Breast epithelium (tissue), 4 donors: ENCODE data around the gene F13A1. TPM values are rescaled to one million over a fixed set of nuclear protein-coding genes. Genes with fewer than 3 reads are reported as not detected.

Experiments used
- DNase-seq, 2 donors: peaks; one replicate each; pipeline ENCODE4 v3.0.0-alpha.2; 2019; ENCODE audit warnings: low spot score in 2 of 2
- H3K27ac ChIP-seq, 2 donors: fragments of 200-600 bp; sonication (generic) in 1 of 2; one replicate each; pipeline ENCODE4 v1.5.1; 2016 to 2019; ENCODE audit warnings: mild to moderate bottlenecking in 1 of 2
- H3K27me3 ChIP-seq, 2 donors: fragments of 200-600 bp; sonication (generic) in 1 of 2; one replicate each; pipeline versions ENCODE4 v1.5.1 to v1.6.0; 2017 to 2019; ENCODE audit warnings: control low read depth in 1 of 2, mild to moderate bottlenecking in 1 of 2
- H3K36me3 ChIP-seq: fragments of 200-600 bp; one replicate; pipeline ENCODE4 v1.5.1; 2019
- H3K4me1 ChIP-seq, 2 donors: fragments of 200-600 bp; sonication (generic); one replicate each; pipeline ENCODE4 v1.5.1; 2016 to 2019; ENCODE audit warnings: control low read depth in 1 of 2
- H3K4me3 ChIP-seq, 3 donors: fragments of 200-600 bp; sonication (generic); 1 replicate in 2 of 3; 2 replicates in 1 of 3; pipeline ENCODE4 v1.5.1; 2016 to 2019; ENCODE audit warnings: mild to moderate bottlenecking in 3 of 3, moderate library complexity in 2 of 3
- H3K9me3 ChIP-seq, 2 donors: fragments of 200-600 bp; sonication (generic) in 1 of 2; one replicate each; pipeline ENCODE4 v1.5.1; 2016 to 2019; ENCODE audit warnings: control low read depth in 1 of 2
- POLR2A ChIP-seq: fragments of 450-650 bp; IDR thresholded peaks from one replicate; pipeline ENCODE4 v1.6.1; 2016; ENCODE audit warnings: antibody characterized with exemption, mild to moderate bottlenecking, moderate library complexity
- POLR2AphosphoS5 ChIP-seq, 3 donors: sonication (generic); formaldehyde crosslinking; IDR thresholded peaks; one replicate each; pipeline ENCODE4 v1.6.1; 2017; ENCODE audit warnings: antibody characterized with exemption in 3 of 3
- intact Hi-C: fragments of 100-400 bp; cut with DNase I; formaldehyde crosslinking; loops from one replicate; pipeline ENCODE4 v1.15.1; 2023; ENCODE audit warnings: low total_unique reads
- total RNA-seq, 3 donors: library from RNA; depleted of rRNA; stranded (reverse); fragments of >200 nt; gene quantifications; one replicate each; pipeline ENCODE4 v1.1.0, GENCODE V29; 2016
- TF ChIP-seq, protein P1 (sequence below), 3 donors: fragments of 450-650 bp; IDR thresholded peaks; one replicate each; pipeline ENCODE4 v1.5.1; 2016 to 2017; ENCODE audit warnings: antibody characterized with exemption in 3 of 3, mild to moderate bottlenecking in 3 of 3, moderate library complexity in 3 of 3

F13A1 gene
- total RNA-seq, 3 donors from 2014 or later: 45.6 to 357 (median 53.3) TPM

DNA sequence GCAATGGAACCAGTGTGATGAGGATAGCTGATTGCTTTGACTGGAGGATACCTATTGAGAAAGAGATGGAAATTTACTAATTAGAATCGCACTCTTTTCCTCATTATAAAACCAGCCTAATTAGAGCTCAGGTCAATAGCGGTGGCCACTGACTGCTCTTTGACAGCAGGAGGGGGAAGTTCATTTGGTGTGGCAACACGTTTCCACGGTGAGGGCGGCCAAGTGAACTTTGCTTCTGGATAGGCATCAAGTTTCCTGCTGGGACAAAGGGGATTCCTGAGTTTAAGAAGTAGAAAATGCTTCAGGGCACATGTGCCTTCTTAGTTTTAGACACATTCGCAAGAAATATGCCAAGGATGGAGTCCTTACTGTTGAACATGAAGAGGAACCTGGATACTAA, 168.4 kb downstream of the F13A1 start:
- intact Hi-C loops: no loop called here
- H3K4me1 ChIP-seq: no peaks in the 10 kb centered on the region

DNA sequence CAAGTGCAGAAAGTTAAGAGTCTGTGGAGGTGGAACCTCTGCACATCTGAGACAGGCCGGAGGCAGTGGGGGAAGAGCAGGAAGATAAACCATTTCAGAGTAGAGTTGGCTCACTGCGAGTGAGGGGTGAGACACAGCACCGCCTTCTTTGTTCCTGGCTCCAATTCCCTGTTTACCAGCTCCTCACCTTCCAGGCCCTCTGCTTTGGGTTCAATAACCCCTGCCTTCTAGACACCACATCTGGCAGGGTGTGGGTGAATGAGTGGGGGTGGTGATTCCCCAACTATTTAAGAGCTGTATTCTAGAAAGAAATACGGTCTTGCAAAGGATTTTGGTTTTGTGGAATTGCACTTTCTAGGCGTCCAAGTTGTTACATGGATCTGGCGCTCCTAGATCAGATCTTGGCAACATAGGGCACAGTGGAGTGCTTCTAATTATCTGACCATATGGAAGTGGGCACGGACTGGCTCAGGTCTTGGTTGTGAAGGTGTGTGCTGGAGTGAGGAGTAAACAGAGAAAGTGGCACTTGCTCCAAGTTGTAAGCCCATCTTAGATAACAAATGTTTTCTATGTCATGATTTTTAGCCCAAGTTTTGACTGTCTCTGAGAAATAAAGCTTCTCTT, 172.2 kb downstream of the F13A1 start:
- intact Hi-C loops: no loop called here
- no peaks in the 10 kb centered on the region for H3K27me3 ChIP-seq
- no peak overlapping the region for H3K27ac ChIP-seq

More for the DNA sequence above, 168.4 kb downstream of the F13A1 start:
- no peaks in the 10 kb centered on the region for H3K27me3 ChIP-seq
- H3K36me3 ChIP-seq: no peaks in the 10 kb centered on the region
- TF ChIP-seq POLR2AphosphoS5 (IDR thresholded peaks at IDR 0.05) (no peak), POLR2A (no peak)
- TF ChIP-seq, protein P1, sequence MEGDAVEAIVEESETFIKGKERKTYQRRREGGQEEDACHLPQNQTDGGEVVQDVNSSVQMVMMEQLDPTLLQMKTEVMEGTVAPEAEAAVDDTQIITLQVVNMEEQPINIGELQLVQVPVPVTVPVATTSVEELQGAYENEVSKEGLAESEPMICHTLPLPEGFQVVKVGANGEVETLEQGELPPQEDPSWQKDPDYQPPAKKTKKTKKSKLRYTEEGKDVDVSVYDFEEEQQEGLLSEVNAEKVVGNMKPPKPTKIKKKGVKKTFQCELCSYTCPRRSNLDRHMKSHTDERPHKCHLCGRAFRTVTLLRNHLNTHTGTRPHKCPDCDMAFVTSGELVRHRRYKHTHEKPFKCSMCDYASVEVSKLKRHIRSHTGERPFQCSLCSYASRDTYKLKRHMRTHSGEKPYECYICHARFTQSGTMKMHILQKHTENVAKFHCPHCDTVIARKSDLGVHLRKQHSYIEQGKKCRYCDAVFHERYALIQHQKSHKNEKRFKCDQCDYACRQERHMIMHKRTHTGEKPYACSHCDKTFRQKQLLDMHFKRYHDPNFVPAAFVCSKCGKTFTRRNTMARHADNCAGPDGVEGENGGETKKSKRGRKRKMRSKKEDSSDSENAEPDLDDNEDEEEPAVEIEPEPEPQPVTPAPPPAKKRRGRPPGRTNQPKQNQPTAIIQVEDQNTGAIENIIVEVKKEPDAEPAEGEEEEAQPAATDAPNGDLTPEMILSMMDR (IDR thresholded peaks at IDR 0.05): no peak
- no peaks in the 10 kb centered on the region for H3K9me3 ChIP-seq
- H3K27ac ChIP-seq: no peak overlapping the region
- no peak overlapping the region for H3K4me3 ChIP-seq
- DNase-seq: no peak

DNA sequence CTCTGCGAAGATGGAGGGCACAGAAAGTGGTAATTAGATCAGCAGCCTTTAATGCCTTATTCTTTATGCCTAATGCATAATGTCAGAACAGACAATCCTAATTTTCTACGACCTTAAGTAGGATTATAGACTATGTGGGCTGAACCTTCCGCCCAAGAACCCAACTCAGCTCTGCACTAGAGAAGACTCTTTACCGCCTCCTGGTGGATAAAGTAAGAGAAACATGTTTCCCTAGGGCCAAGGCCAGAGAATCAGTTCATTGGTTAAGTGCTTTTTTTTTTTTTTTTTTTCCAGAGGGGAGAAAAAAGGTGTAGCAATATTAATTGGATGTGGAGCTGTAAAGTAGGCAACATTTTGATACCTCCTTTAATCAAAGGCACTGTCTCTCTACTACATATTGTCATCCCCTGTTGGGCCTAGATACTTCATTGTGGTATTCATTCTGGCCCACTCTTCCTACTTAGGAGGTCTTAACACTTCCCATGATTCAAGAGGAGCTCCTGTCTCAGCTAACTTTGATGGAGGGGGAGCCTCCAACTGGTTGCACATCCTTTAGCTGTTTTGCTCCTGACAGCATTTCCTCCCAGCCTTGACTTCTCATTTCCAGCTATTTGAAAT, 188.9 kb downstream of the F13A1 start:
- DNase-seq: no peak
- H3K27ac ChIP-seq: no peak overlapping the region
- TF ChIP-seq POLR2AphosphoS5 (IDR thresholded peaks at IDR 0.05) (no peak), POLR2A (no peak)
- TF ChIP-seq, protein P1 (IDR thresholded peaks at IDR 0.05): no peak
- no peaks in the 10 kb centered on the region for H3K27me3 ChIP-seq
- no peak overlapping the region for H3K4me3 ChIP-seq
- no peaks in the 10 kb centered on the region for H3K4me1 ChIP-seq
- H3K36me3 ChIP-seq: no peaks in the 10 kb centered on the region
- intact Hi-C loops: no loop called here
- H3K9me3 ChIP-seq: no peaks in the 10 kb centered on the region

More for the DNA sequence above, 172.2 kb downstream of the F13A1 start:
- Histone ChIP-seq H3K36me3 (no peaks in the 10 kb centered on the region), H3K9me3 (no peaks in the 10 kb centered on the region), H3K4me3 (no peak overlapping the region), H3K4me1 (no peaks in the 10 kb centered on the region)
- no peak for DNase-seq
- TF ChIP-seq POLR2AphosphoS5 (IDR thresholded peaks at IDR 0.05) (no peak), POLR2A (no peak)
- TF ChIP-seq, protein P1 (IDR thresholded peaks at IDR 0.05): no peak

DNA sequence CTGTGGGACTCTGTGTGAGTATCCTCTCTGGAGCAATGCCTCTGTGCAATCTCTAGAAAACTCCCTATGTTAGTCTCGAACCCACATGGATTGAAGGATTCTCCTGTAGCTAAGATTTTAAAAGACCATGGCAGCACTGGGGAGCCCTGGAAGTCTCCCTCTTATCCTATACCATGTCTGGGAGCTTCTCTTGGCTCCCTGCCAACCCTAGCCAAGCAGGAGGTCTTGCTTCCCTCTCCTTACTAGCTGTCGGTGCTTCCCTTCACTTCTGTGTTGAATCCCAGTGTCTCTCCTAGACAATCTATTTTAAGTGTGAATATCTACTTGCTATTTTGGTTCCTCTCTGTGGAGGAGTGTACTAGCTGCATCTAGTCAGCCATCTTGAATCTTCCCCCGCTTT, 195.0 kb downstream of the F13A1 start:
- intact Hi-C loops: no loop called here
- no peak overlapping the region for H3K27ac ChIP-seq
- H3K36me3 ChIP-seq: no peaks in the 10 kb centered on the region
- H3K27me3 ChIP-seq: no peaks in the 10 kb centered on the region
- no peak for DNase-seq
- no peak overlapping the region for H3K4me3 ChIP-seq
- no peaks in the 10 kb centered on the region for H3K4me1 ChIP-seq
- peaks cover 14 to 33% of the 10 kb centered on the region in 2 donors for H3K9me3 ChIP-seq
- TF ChIP-seq POLR2A (no peak), POLR2AphosphoS5 (IDR thresholded peaks at IDR 0.05) (no peak)
- TF ChIP-seq, protein P1 (IDR thresholded peaks at IDR 0.05): no peak

DNA sequence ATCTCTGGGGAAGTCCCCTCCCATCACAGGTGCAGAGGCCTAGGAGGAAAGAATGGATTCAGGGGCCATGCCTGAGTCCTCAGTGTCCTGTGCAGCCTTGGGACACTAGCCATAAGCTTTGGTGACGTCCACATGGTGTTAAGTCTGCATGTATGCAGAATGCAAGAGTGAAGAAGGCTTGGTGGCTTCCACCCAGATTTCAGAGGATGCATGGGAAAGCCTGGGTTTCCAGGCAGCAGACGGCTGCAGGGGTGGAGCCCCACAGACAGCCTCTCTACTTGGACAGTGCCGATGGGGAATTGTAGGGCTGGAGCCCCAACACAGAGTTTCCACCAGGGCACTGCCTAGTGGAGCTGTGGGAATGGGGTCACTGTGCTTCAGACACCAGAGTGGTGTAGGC, 196.7 kb downstream of the F13A1 start:
- Histone ChIP-seq H3K9me3 (peaks cover 17 to 34% of the 10 kb centered on the region in 2 donors), H3K36me3 (no peaks in the 10 kb centered on the region), H3K27me3 (no peaks in the 10 kb centered on the region), H3K4me1 (no peaks in the 10 kb centered on the region), H3K27ac (no peak overlapping the region), H3K4me3 (no peak overlapping the region)
- DNase-seq: no peak
- intact Hi-C loops: no loop called here
- no peak for TF ChIP-seq POLR2A
- TF ChIP-seq, protein P1 (IDR thresholded peaks at IDR 0.05): no peak
- TF ChIP-seq POLR2AphosphoS5 (IDR thresholded peaks at IDR 0.05): no peak
